OCI-LY3 (cell line): ENCODE results near the gene SWI5.

Source experiments
- EZH2phosphoT487 ChIP-seq: fragments of 200-600 bp; shearing (Covaris generic); IDR thresholded peaks from 2 replicates; pipeline ENCODE4 v1.6.1; 2018; ENCODE audit warnings: antibody characterized with exemption, mixed run types, low read depth
- TF ChIP-seq, protein P1 (sequence below): fragments of 200-600, 300-600 bp; sonication (generic); IDR thresholded peaks from 2 replicates; pipeline ENCODE4 v1.5.1; 2014; ENCODE audit warnings: antibody characterized with exemption, low read length, low read depth

DNA sequence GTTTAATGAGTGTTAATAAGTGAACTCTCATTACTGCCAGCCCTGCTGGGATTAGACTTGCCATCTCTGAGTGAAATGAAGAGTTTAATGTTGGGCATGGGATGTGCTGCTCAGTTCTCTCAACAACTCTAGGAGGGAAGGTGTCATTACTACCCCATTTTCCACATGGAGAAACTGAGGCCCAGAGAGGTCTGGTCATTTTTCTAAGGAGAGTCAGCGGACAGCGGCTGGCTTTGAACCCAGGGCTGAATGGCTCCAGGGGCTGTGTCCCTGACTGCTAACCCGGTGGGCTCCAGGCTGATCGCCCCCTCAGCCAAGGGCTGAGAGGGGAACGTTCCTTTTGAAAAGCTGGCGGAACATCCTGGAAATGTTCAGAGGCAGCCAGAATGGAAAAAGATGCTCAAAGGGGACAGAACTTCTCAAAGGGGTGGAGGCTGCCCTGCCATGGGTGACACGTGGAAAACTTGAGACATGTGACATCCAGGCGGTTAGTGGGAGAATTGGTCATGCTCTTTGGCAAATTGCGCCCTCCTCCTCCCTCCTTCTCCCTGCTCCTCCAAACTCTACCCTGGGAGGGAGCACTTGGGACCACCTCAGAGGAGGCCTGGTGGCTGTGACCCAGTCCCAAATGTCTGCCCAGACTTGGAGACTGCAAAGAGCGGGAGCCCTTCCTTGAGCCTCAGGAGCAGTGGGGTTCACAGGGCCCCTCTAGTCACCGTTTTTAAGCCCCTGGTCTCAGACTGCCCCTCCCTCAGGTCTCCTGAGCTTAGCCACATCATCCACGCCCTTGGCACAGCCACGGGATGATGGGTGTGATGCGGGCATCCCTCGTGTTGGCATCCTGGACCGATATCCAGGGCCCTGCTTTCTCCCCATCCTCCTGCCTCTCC, 44.2 kb upstream of the SWI5 start:
- TF ChIP-seq, protein P1, sequence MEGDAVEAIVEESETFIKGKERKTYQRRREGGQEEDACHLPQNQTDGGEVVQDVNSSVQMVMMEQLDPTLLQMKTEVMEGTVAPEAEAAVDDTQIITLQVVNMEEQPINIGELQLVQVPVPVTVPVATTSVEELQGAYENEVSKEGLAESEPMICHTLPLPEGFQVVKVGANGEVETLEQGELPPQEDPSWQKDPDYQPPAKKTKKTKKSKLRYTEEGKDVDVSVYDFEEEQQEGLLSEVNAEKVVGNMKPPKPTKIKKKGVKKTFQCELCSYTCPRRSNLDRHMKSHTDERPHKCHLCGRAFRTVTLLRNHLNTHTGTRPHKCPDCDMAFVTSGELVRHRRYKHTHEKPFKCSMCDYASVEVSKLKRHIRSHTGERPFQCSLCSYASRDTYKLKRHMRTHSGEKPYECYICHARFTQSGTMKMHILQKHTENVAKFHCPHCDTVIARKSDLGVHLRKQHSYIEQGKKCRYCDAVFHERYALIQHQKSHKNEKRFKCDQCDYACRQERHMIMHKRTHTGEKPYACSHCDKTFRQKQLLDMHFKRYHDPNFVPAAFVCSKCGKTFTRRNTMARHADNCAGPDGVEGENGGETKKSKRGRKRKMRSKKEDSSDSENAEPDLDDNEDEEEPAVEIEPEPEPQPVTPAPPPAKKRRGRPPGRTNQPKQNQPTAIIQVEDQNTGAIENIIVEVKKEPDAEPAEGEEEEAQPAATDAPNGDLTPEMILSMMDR, result no peak
- TF ChIP-seq EZH2phosphoT487, result no peak
